NCI-H510A (cell line): ENCODE results near the gene HIF3A.

Experiments used
- DNase-seq: peaks from one replicate; lab custom pipeline; 2025; lab: John Stamatoyannopoulos, UW

HIF3A gene

GRCh38 chr19:46383846-46384245 lies 87.0 kb downstream of the HIF3A start:
- no peak for DNase-seq

GRCh38 chr19:46384396-46384795 lies 87.6 kb downstream of the HIF3A start:
- DNase-seq: no peak

- DNase-seq: no peak
Measured at GRCh38 chr19:46385636-46386035, 88.8 kb downstream of the HIF3A start.

GRCh38 chr19:46386151-46386550 lies 89.3 kb downstream of the HIF3A start:
- DNase-seq: no peak

- no peak for DNase-seq
Measured at GRCh38 chr19:46386996-46387712, 90.3 kb downstream of the HIF3A start.

- no peak for DNase-seq
Measured at GRCh38 chr19:46387713-46388130, 90.9 kb downstream of the HIF3A start.

GRCh38 chr19:46388311-46389095 lies 91.7 kb downstream of the HIF3A start:
- DNase-seq: no peak

- no peak for DNase-seq
Measured at GRCh38 chr19:46390121-46390858, 93.4 kb downstream of the HIF3A start.

- DNase-seq: no peak
Measured at GRCh38 chr19:46390866-46391265, 94.0 kb downstream of the HIF3A start.

GRCh38 chr19:46391296-46392251 lies 94.7 kb downstream of the HIF3A start:
- DNase-seq: no peak

GRCh38 chr19:46392252-46392801 lies 95.5 kb downstream of the HIF3A start:
- no peak for DNase-seq

GRCh38 chr19:46392837-46393236 lies 96.0 kb downstream of the HIF3A start:
- DNase-seq: no peak
